Karpas-422 (cell line): Measurements from ENCODE around the gene MEIOSIN. TPM values are rescaled to one million over a fixed set of nuclear protein-coding genes. Genes with fewer than 3 reads are reported as not detected.

Experiments
- DNase-seq: peaks from one replicate; pipeline ENCODE4 v3.0.0-alpha.2; 2015
- H2AFZ ChIP-seq: fragments of 200-600 bp; sonication (generic); 2 replicates; pipeline ENCODE4 v1.6.1; 2014; ENCODE audit warnings: antibody characterized with exemption, low read length, mixed read lengths
- H3K27ac ChIP-seq: fragments of 200-600 bp; sonication (generic); 2 replicates; pipeline ENCODE4 v1.5.1; 2014; ENCODE audit warnings: mild to moderate bottlenecking, low read length, moderate library complexity
- H3K27me3 ChIP-seq: fragments of 200-600 bp; sonication (generic); 2 replicates; pipeline ENCODE4 v1.6.1; 2014; ENCODE audit warnings: low read length, mixed read lengths
- H3K36me3 ChIP-seq: fragments of 200-600 bp; sonication (generic); 2 replicates; pipeline ENCODE4 v1.6.1; 2014; ENCODE audit warnings: low read length, mixed read lengths; ENCODE audit not compliant: insufficient read depth
- H3K4me1 ChIP-seq: fragments of 200-600 bp; sonication (generic); 2 replicates; pipeline ENCODE4 v1.6.1; 2014; ENCODE audit warnings: mild to moderate bottlenecking, low read length, mixed read lengths
- H3K4me2 ChIP-seq: fragments of 200-600 bp; sonication (generic); 2 replicates; pipeline ENCODE4 v1.6.1; 2014; ENCODE audit warnings: low read length, low read depth, mild to moderate bottlenecking; ENCODE audit not compliant: poor library complexity, severe bottlenecking
- H3K4me3 ChIP-seq: fragments of 200-600 bp; sonication (generic); 2 replicates; pipeline ENCODE4 v1.5.1; 2014; ENCODE audit warnings: mild to moderate bottlenecking, antibody characterized with exemption, low read length, mixed read lengths
- H3K79me2 ChIP-seq: fragments of 200-600 bp; sonication (generic); 2 replicates; pipeline ENCODE4 v1.6.1; 2014; ENCODE audit warnings: mild to moderate bottlenecking, low read length, mixed read lengths
- H3K9ac ChIP-seq: fragments of 200-600 bp; sonication (generic); 2 replicates; pipeline ENCODE4 v1.6.0; 2014; ENCODE audit warnings: low read length
- H3K9me2 ChIP-seq: fragments of 200-600 bp; sonication (generic), shearing (Covaris generic); replicated peaks from 2 replicates; pipeline ENCODE4 v1.6.0; 2014; ENCODE audit warnings: mild to moderate bottlenecking, low read length, moderate library complexity; ENCODE audit not compliant: insufficient read depth
- H3K9me3 ChIP-seq: fragments of 300-700, 200-600 bp; sonication (generic); 2 replicates; pipeline ENCODE4 v1.6.1; 2014; ENCODE audit warnings: low read length, mixed read lengths
- H4K20me1 ChIP-seq: fragments of 200-600 bp; sonication (generic); 2 replicates; pipeline ENCODE4 v1.6.1; 2014; ENCODE audit warnings: mild to moderate bottlenecking, antibody characterized with exemption, low read length, low read depth; ENCODE audit not compliant: insufficient read depth
- total RNA-seq: library from RNA; depleted of rRNA; stranded (reverse); fragments of >200 nt; shearing (Covaris generic); gene quantifications from 2 replicates; pipeline ENCODE4 v1.2.3, GENCODE V29; 2014; ENCODE audit warnings: low replicate concordance

MEIOSIN gene
- total RNA-seq, 1 experiment from 2014 or later: not detected

GRCh38 chr19:45754323-45754722 lies 21.1 kb downstream of the MEIOSIN start:
- Histone ChIP-seq H3K27ac (no peak overlapping the region), H3K9me3 (no peaks in the 10 kb centered on the region), H3K27me3 (no peaks in the 10 kb centered on the region), H3K4me1 (peaks cover 4% of the 10 kb centered on the region; the same call in 1 of the 2 replicates), H2AFZ (no peak overlapping the region), H3K4me3 (no peak overlapping the region), H3K36me3 (no peaks in the 10 kb centered on the region), H3K79me2 (no peaks in the 10 kb centered on the region), H4K20me1 (no peaks in the 10 kb centered on the region), H3K4me2 (no peak overlapping the region), H3K9ac (no peak overlapping the region), H3K9me2 (no peaks in the 10 kb centered on the region)
- no peak for DNase-seq

- H2AFZ ChIP-seq: no peak overlapping the region
- no peak for DNase-seq
- no peak overlapping the region for H3K4me2 ChIP-seq
- no peaks in the 10 kb centered on the region for H4K20me1 ChIP-seq
- no peak overlapping the region for H3K27ac ChIP-seq
- H3K4me1 ChIP-seq: peaks cover 4% of the 10 kb centered on the region; the same call in 1 of the 2 replicates
- no peak overlapping the region for H3K4me3 ChIP-seq
- H3K9me2 ChIP-seq: no peaks in the 10 kb centered on the region
- H3K36me3 ChIP-seq: no peaks in the 10 kb centered on the region
- no peaks in the 10 kb centered on the region for H3K9me3 ChIP-seq
- no peaks in the 10 kb centered on the region for H3K79me2 ChIP-seq
- no peak overlapping the region for H3K9ac ChIP-seq
- no peaks in the 10 kb centered on the region for H3K27me3 ChIP-seq
Measured at GRCh38 chr19:45757695-45758094, 24.5 kb downstream of the MEIOSIN start.

GRCh38 chr19:45758921-45759320 lies 25.7 kb downstream of the MEIOSIN start:
- no peaks in the 10 kb centered on the region for H3K79me2 ChIP-seq
- H3K4me2 ChIP-seq: no peak overlapping the region
- no peak overlapping the region for H2AFZ ChIP-seq
- H3K9ac ChIP-seq: no peak overlapping the region
- H3K36me3 ChIP-seq: no peaks in the 10 kb centered on the region
- H3K9me2 ChIP-seq: no peaks in the 10 kb centered on the region
- H3K4me3 ChIP-seq: no peak overlapping the region
- no peaks in the 10 kb centered on the region for H4K20me1 ChIP-seq
- DNase-seq: no peak
- no peaks in the 10 kb centered on the region for H3K27me3 ChIP-seq
- H3K9me3 ChIP-seq: no peaks in the 10 kb centered on the region
- no peak overlapping the region for H3K27ac ChIP-seq
- H3K4me1 ChIP-seq: no peaks in the 10 kb centered on the region

GRCh38 chr19:45761714-45762113 lies 28.5 kb downstream of the MEIOSIN start:
- H2AFZ ChIP-seq: no peak overlapping the region
- no peaks in the 10 kb centered on the region for H3K9me2 ChIP-seq
- no peaks in the 10 kb centered on the region for H3K36me3 ChIP-seq
- DNase-seq: no peak
- no peak overlapping the region for H3K4me2 ChIP-seq
- H3K27me3 ChIP-seq: no peaks in the 10 kb centered on the region
- H3K79me2 ChIP-seq: no peaks in the 10 kb centered on the region
- H3K9ac ChIP-seq: no peak overlapping the region
- H3K9me3 ChIP-seq: no peaks in the 10 kb centered on the region
- no peaks in the 10 kb centered on the region for H3K4me1 ChIP-seq
- H3K27ac ChIP-seq: no peak overlapping the region
- no peaks in the 10 kb centered on the region for H4K20me1 ChIP-seq
- no peak overlapping the region for H3K4me3 ChIP-seq

- Histone ChIP-seq H3K27ac (no peak overlapping the region), H3K9ac (no peak overlapping the region), H4K20me1 (no peaks in the 10 kb centered on the region), H3K9me2 (no peaks in the 10 kb centered on the region), H3K4me2 (no peak overlapping the region), H3K4me1 (peaks cover 3% of the 10 kb centered on the region), H3K9me3 (no peaks in the 10 kb centered on the region), H3K79me2 (no peaks in the 10 kb centered on the region), H3K36me3 (no peaks in the 10 kb centered on the region), H3K27me3 (no peaks in the 10 kb centered on the region), H2AFZ (no peak overlapping the region), H3K4me3 (no peak overlapping the region)
- no peak for DNase-seq
Measured at GRCh38 chr19:45762870-45763631, 29.8 kb downstream of the MEIOSIN start.

GRCh38 chr19:45763691-45764294 lies 30.6 kb downstream of the MEIOSIN start:
- no peak overlapping the region for H2AFZ ChIP-seq
- H3K4me3 ChIP-seq: no peak overlapping the region
- no peaks in the 10 kb centered on the region for H3K79me2 ChIP-seq
- H4K20me1 ChIP-seq: no peaks in the 10 kb centered on the region
- H3K9ac ChIP-seq: no peak overlapping the region
- H3K4me1 ChIP-seq: peaks cover 6% of the 10 kb centered on the region
- no peaks in the 10 kb centered on the region for H3K36me3 ChIP-seq
- DNase-seq: no peak
- no peaks in the 10 kb centered on the region for H3K9me2 ChIP-seq
- no peaks in the 10 kb centered on the region for H3K9me3 ChIP-seq
- no peaks in the 10 kb centered on the region for H3K27me3 ChIP-seq
- no peak overlapping the region for H3K27ac ChIP-seq
- no peak overlapping the region for H3K4me2 ChIP-seq

- no peak for DNase-seq
- Histone ChIP-seq H3K27me3 (no peaks in the 10 kb centered on the region), H2AFZ (no peak overlapping the region), H3K9me3 (no peaks in the 10 kb centered on the region), H3K9ac (no peak overlapping the region), H3K27ac (no peak overlapping the region), H4K20me1 (no peaks in the 10 kb centered on the region), H3K79me2 (no peaks in the 10 kb centered on the region), H3K4me1 (peaks cover 10% of the 10 kb centered on the region), H3K36me3 (no peaks in the 10 kb centered on the region), H3K9me2 (no peaks in the 10 kb centered on the region), H3K4me3 (no peak overlapping the region), H3K4me2 (no peak overlapping the region)
Measured at GRCh38 chr19:45764475-45764874, 31.2 kb downstream of the MEIOSIN start.

- no peak overlapping the region for H3K27ac ChIP-seq
- H3K9me2 ChIP-seq: no peaks in the 10 kb centered on the region
- no peak overlapping the region for H3K9ac ChIP-seq
- H2AFZ ChIP-seq: no peak overlapping the region
- H3K4me1 ChIP-seq: peaks cover 17% of the 10 kb centered on the region
- H3K4me3 ChIP-seq: no peak overlapping the region
- H3K79me2 ChIP-seq: no peaks in the 10 kb centered on the region
- no peaks in the 10 kb centered on the region for H3K36me3 ChIP-seq
- no peak for DNase-seq
- H4K20me1 ChIP-seq: 0 out of 2 replicates have a peak, but pooled peaks cover 4% of the 10 kb centered on the region
- H3K9me3 ChIP-seq: no peaks in the 10 kb centered on the region
- H3K27me3 ChIP-seq: no peaks in the 10 kb centered on the region
- no peak overlapping the region for H3K4me2 ChIP-seq
Measured at GRCh38 chr19:45764945-45765701, 31.9 kb downstream of the MEIOSIN start.
